H9 (cell line): ENCODE data around the gene CELF4. TPM values are rescaled to one million over a fixed set of nuclear protein-coding genes. Genes with fewer than 3 reads are reported as not detected.

Source experiments
- DNase-seq: peaks from one replicate; pipeline ENCODE4 v3.0.0-alpha.2; 2017
- H2AFZ ChIP-seq: one replicate; pipeline ENCODE4 v1.6.1; 2013; ENCODE audit warnings: mild to moderate bottlenecking, low read length, control low read depth, moderate library complexity
- H2AK5ac ChIP-seq: 2 replicates; pipeline ENCODE4 v1.6.1; 2013; ENCODE audit warnings: low read length, control low read depth, mixed read lengths; ENCODE audit not compliant: insufficient read length
- H2BK120ac ChIP-seq: one replicate; pipeline ENCODE4 v1.6.1; 2013; ENCODE audit warnings: low read depth, mild to moderate bottlenecking, low read length, control low read depth, inconsistent platforms; ENCODE audit not compliant: poor library complexity, severe bottlenecking
- H2BK12ac ChIP-seq: 2 replicates; pipeline ENCODE4 v1.6.1; 2013; ENCODE audit warnings: low read length, control low read depth, mixed read lengths, low read depth; ENCODE audit not compliant: insufficient read length
- H2BK15ac ChIP-seq: 2 replicates; pipeline ENCODE4 v1.6.1; 2013; ENCODE audit warnings: low read depth, low read length, control low read depth
- H2BK20ac ChIP-seq: one replicate; pipeline ENCODE4 v1.6.1; 2013; ENCODE audit warnings: low read depth, mild to moderate bottlenecking, low read length, control low read depth, inconsistent platforms; ENCODE audit not compliant: poor library complexity, severe bottlenecking
- H2BK5ac ChIP-seq: 2 replicates; pipeline ENCODE4 v1.6.1; 2013; ENCODE audit warnings: low read length, control low read depth, mixed read lengths; ENCODE audit not compliant: insufficient read length
- H3K14ac ChIP-seq: 2 replicates; pipeline ENCODE4 v1.6.1; 2013; ENCODE audit warnings: low read length, control low read depth; ENCODE audit not compliant: insufficient read depth
- H3K18ac ChIP-seq: 2 replicates; pipeline ENCODE4 v1.6.1; 2013; ENCODE audit warnings: low read depth, mild to moderate bottlenecking, mixed read lengths, low read length, control low read depth; ENCODE audit not compliant: insufficient read length
- H3K23ac ChIP-seq: 2 replicates; pipeline ENCODE4 v1.6.1; 2013; ENCODE audit warnings: low read length, control low read depth, mixed read lengths, low read depth; ENCODE audit not compliant: insufficient read length
- H3K23me2 ChIP-seq: 2 replicates; pipeline ENCODE4 v1.6.1; 2013; ENCODE audit warnings: low read depth, mild to moderate bottlenecking, mixed read lengths, low read length, control low read depth; ENCODE audit not compliant: insufficient read length, poor library complexity, severe bottlenecking
- H3K27ac ChIP-seq: 2 replicates; pipeline ENCODE4 v1.5.1; 2013; ENCODE audit warnings: low read length, control low read depth, mixed read lengths, low read depth; ENCODE audit not compliant: insufficient read length
- H3K27me3 ChIP-seq: 2 replicates; pipeline ENCODE4 v1.6.1; 2013; ENCODE audit warnings: low read length, control low read depth, inconsistent platforms; ENCODE audit not compliant: insufficient read depth
- H3K4ac ChIP-seq: 2 replicates; pipeline ENCODE4 v1.6.1; 2013; ENCODE audit warnings: low read depth, mild to moderate bottlenecking, control low read depth, inconsistent platforms, low read length, moderate library complexity
- H3K4me1 ChIP-seq: 2 replicates; pipeline ENCODE4 v1.6.1; 2013; ENCODE audit warnings: low read length, control low read depth, inconsistent platforms; ENCODE audit not compliant: insufficient read depth
- H3K4me2 ChIP-seq: 2 replicates; pipeline ENCODE4 v1.6.1; 2013; ENCODE audit warnings: low read length, control low read depth, mixed read lengths; ENCODE audit not compliant: insufficient read length, insufficient read depth
- H3K56ac ChIP-seq: 2 replicates; pipeline ENCODE4 v1.6.1; 2013; ENCODE audit warnings: low read depth, mild to moderate bottlenecking, mixed read lengths, low read length, control low read depth; ENCODE audit not compliant: insufficient read length
- H3K79me1 ChIP-seq: 2 replicates; pipeline ENCODE4 v1.6.1; 2013; ENCODE audit warnings: low read depth, mild to moderate bottlenecking, moderate library complexity, low read length, control low read depth, inconsistent platforms; ENCODE audit not compliant: insufficient read depth, poor library complexity, severe bottlenecking
- H3K79me2 ChIP-seq: 2 replicates; pipeline ENCODE4 v1.6.1; 2013; ENCODE audit warnings: low read length, control low read depth, inconsistent platforms; ENCODE audit not compliant: insufficient read depth
- H3K9ac ChIP-seq: 2 replicates; pipeline ENCODE4 v1.6.1; 2013; ENCODE audit warnings: low read length, control low read depth, mixed read lengths; ENCODE audit not compliant: insufficient read length; ENCODE audit errors: extremely low read depth
- H3K9me3 ChIP-seq: one replicate; pipeline ENCODE4 v1.6.1; 2013; ENCODE audit warnings: low read depth, low read length, inconsistent platforms; ENCODE audit not compliant: control insufficient read depth
- H3T11ph ChIP-seq: one replicate; pipeline ENCODE4 v1.6.1; 2013; ENCODE audit warnings: mild to moderate bottlenecking, low read length, control low read depth, inconsistent platforms
- H4K20me1 ChIP-seq: one replicate; pipeline ENCODE4 v1.6.1; 2013; ENCODE audit not compliant: control insufficient read depth, insufficient read length, insufficient read depth
- H4K5ac ChIP-seq: 2 replicates; pipeline ENCODE4 v1.6.1; 2013; ENCODE audit warnings: low read depth, mild to moderate bottlenecking, mixed read lengths, low read length, control low read depth; ENCODE audit not compliant: insufficient read length
- H4K8ac ChIP-seq: replicated peaks from 2 replicates; pipeline ENCODE4 v1.6.1; 2013; ENCODE audit warnings: low read length, control low read depth, mixed read lengths, low read depth; ENCODE audit not compliant: insufficient read length
- H4K91ac ChIP-seq: 2 replicates; pipeline ENCODE4 v1.6.1; 2013; ENCODE audit warnings: low read depth, mild to moderate bottlenecking, moderate library complexity, mixed read lengths, low read length, control low read depth; ENCODE audit not compliant: insufficient read length
- H3K27ac Mint-ChIP-seq, 3 experiments: 2 replicates in 2 of 3; 3 replicates in 1 of 3; pipeline ENCODE4 v1.8.0; 2020 to 2021; ENCODE audit warnings: mixed read lengths in 3 of 3, mild to moderate bottlenecking in 1 of 3, moderate library complexity in 1 of 3
- H3K27me3 Mint-ChIP-seq: 2 replicates; pipeline ENCODE4 v1.8.0; 2021; ENCODE audit warnings: low read depth, mild to moderate bottlenecking, moderate library complexity, mixed read lengths
- H3K36me3 Mint-ChIP-seq, 3 experiments: 2 replicates in 2 of 3; 3 replicates in 1 of 3; pipeline ENCODE4 v1.8.0; 2020 to 2021; ENCODE audit warnings: low read depth in 3 of 3, mixed read lengths in 3 of 3; ENCODE audit not compliant: insufficient read depth in 1 of 3
- H3K4me1 Mint-ChIP-seq, 2 experiments: 2 replicates each; pipeline ENCODE4 v1.8.0; 2020; ENCODE audit warnings: mixed read lengths in 2 of 2
- H3K4me3 Mint-ChIP-seq, 2 experiments: 2 replicates in 1 of 2; 3 replicates in 1 of 2; pipeline ENCODE4 v1.8.0; 2020 to 2021; ENCODE audit warnings: mild to moderate bottlenecking in 2 of 2, mixed read lengths in 2 of 2, moderate library complexity in 1 of 2
- H3K9me3 Mint-ChIP-seq, 2 experiments: 2 replicates in 1 of 2; 3 replicates in 1 of 2; pipeline ENCODE4 v1.8.0; 2020; ENCODE audit warnings: mild to moderate bottlenecking in 2 of 2, mixed read lengths in 2 of 2, moderate library complexity in 1 of 2
- CTCF ChIP-seq: fragments of 200-600 bp; sonication (generic); conservative IDR thresholded peaks from 3 replicates; pipeline ENCODE4 v1.8.0; 2021; ENCODE audit warnings: antibody characterized with exemption, mild to moderate bottlenecking
- WGBS: extraction: QIAGEN DNeasy Blood & Tissue Kit; methylation state at CpG from one replicate; pipeline ENCODE4 v1.1.7; 2013; ENCODE audit warnings: missing lambda C conversion rate, low lambda C conversion rate, mixed read lengths; ENCODE audit not compliant: insufficient read length; ENCODE audit errors: extremely low coverage; 5-methylcytosine and 5-hydroxymethylcytosine counted together
- total RNA-seq: library from RNA; stranded (reverse); gene quantifications from 2 replicates; pipeline ENCODE4 v1.2.1, GENCODE V29; 2021

Gene CELF4
- total RNA-seq, 1 experiment from 2014 or later, result 1.1 TPM

GRCh38 chr18:37249171-37249886 is 316.3 kb downstream of the CELF4 start:
- H3K18ac ChIP-seq, result no peak overlapping the region
- no peaks in the 10 kb centered on the region for H4K20me1 ChIP-seq
- Mint-ChIP-seq H3K9me3 (0 out of 5 replicates have a peak, but pooled peaks cover 0 to 2% of the 10 kb centered on the region in 2 experiments), H3K27me3 (peaks cover 32% of the 10 kb centered on the region), H3K36me3 (peaks cover 0 to 2% (median 0%) of the 10 kb centered on the region in 3 experiments; a peak in 1 of 7 replicates), H3K27ac (peak overlapping the region in 1 of 3 experiments; percentile 53; a peak in 1 of 7 replicates), H3K4me3 (no peak overlapping the region; a peak in 1 of 5 replicates), H3K4me1 (peaks cover 24 to 39% of the 10 kb centered on the region in 2 experiments)
- no peak overlapping the region for H3K27ac ChIP-seq
- no peak overlapping the region for H3K9ac ChIP-seq
- no peaks in the 10 kb centered on the region for H3K79me2 ChIP-seq
- H3K79me1 ChIP-seq, result no peaks in the 10 kb centered on the region
- no peak overlapping the region for H2BK120ac ChIP-seq
- no peak for DNase-seq
- no peak overlapping the region for H4K8ac ChIP-seq
- no peak overlapping the region for H2AK5ac ChIP-seq
- H2BK12ac ChIP-seq, result no peak overlapping the region
- no peak overlapping the region for H2AFZ ChIP-seq
- no peak overlapping the region for H3K23ac ChIP-seq
- WGBS, result no CpG with 5 or more reads among the region's 11 CpGs
- H2BK15ac ChIP-seq, result no peak overlapping the region
- peaks cover 11% of the 10 kb centered on the region for H3K4me1 ChIP-seq
- H4K5ac ChIP-seq, result no peak overlapping the region
- no peak overlapping the region for H2BK5ac ChIP-seq
- no peak overlapping the region for H3K4me2 ChIP-seq
- TF ChIP-seq CTCF, result no peak
- no peaks in the 10 kb centered on the region for H3K9me3 ChIP-seq
- no peak overlapping the region for H3K4ac ChIP-seq
- no peak overlapping the region for H3K56ac ChIP-seq
- no peak overlapping the region for H4K91ac ChIP-seq
- H3K27me3 ChIP-seq, result peaks cover 6% of the 10 kb centered on the region; the same call in 1 of the 2 replicates
- no peak overlapping the region for H3K14ac ChIP-seq
- H2BK20ac ChIP-seq, result no peak overlapping the region
- no peak overlapping the region for H3T11ph ChIP-seq
- H3K23me2 ChIP-seq, result peaks cover 7% of the 10 kb centered on the region
